Chondrocyte (in vitro differentiated cells): Measurements from ENCODE around the gene SCYL1. TPM values are rescaled to one million over a fixed set of nuclear protein-coding genes. Genes with fewer than 3 reads are reported as not detected.

Source experiments
- DNase-seq: peaks from one replicate; pipeline ENCODE4 v3.0.0; 2021; ENCODE audit warnings: mixed read lengths, low spot score
- H3K27ac Mint-ChIP-seq: one replicate; pipeline ENCODE4 v1.8.0; 2021; ENCODE audit warnings: mild to moderate bottlenecking, moderate library complexity, mixed read lengths; ENCODE audit not compliant: unreplicated experiment
- H3K27me3 Mint-ChIP-seq: 2 replicates; pipeline ENCODE4 v1.8.0; 2021; ENCODE audit warnings: low read depth, mixed read lengths
- H3K36me3 Mint-ChIP-seq: 2 replicates; pipeline ENCODE4 v1.8.0; 2021; ENCODE audit warnings: low read depth, mixed read lengths
- H3K4me1 Mint-ChIP-seq: 2 replicates; pipeline ENCODE4 v1.8.0; 2021; ENCODE audit warnings: low read depth, mild to moderate bottlenecking, mixed read lengths
- H3K4me3 Mint-ChIP-seq: one replicate; pipeline ENCODE4 v1.8.0; 2021; ENCODE audit warnings: mild to moderate bottlenecking, moderate library complexity, mixed read lengths; ENCODE audit not compliant: unreplicated experiment
- H3K9me3 Mint-ChIP-seq: 2 replicates; pipeline ENCODE4 v1.8.0; 2021; ENCODE audit warnings: low read depth, mixed read lengths
- CTCF ChIP-seq: fragments of 200-600 bp; sonication (generic); IDR thresholded peaks from 2 replicates; pipeline ENCODE4 v1.5.0; 2021; ENCODE audit warnings: antibody characterized with exemption, mild to moderate bottlenecking, moderate library complexity
- total RNA-seq: library from RNA; stranded (reverse); gene quantifications from 3 replicates; pipeline ENCODE4 v1.2.1, GENCODE V29; 2021

Gene SCYL1
- total RNA-seq, 1 donor from 2014 or later, result 108 TPM

GRCh38 chr11:65502274-65502554 is 22.7 kb upstream of the SCYL1 start:
- Mint-ChIP-seq H3K36me3 (peaks cover 36% of the 10 kb centered on the region), H3K4me3 (no peak overlapping the region), H3K27ac (no peak overlapping the region), H3K27me3 (no peaks in the 10 kb centered on the region), H3K4me1 (peaks cover 27% of the 10 kb centered on the region), H3K9me3 (no peaks in the 10 kb centered on the region)
- no peak for TF ChIP-seq CTCF
- DNase-seq, result no peak

GRCh38 chr11:65502555-65503367 is 22.1 kb upstream of the SCYL1 start:
- H3K27me3 Mint-ChIP-seq, result no peaks in the 10 kb centered on the region
- H3K4me3 Mint-ChIP-seq, result no peak overlapping the region
- H3K9me3 Mint-ChIP-seq, result no peaks in the 10 kb centered on the region
- TF ChIP-seq CTCF, result no peak
- peaks cover 31% of the 10 kb centered on the region for H3K4me1 Mint-ChIP-seq
- H3K27ac Mint-ChIP-seq, result no peak overlapping the region
- no peak for DNase-seq
- peaks cover 36% of the 10 kb centered on the region for H3K36me3 Mint-ChIP-seq

- H3K9me3 Mint-ChIP-seq, result no peaks in the 10 kb centered on the region
- no peak for DNase-seq
- peaks cover 35% of the 10 kb centered on the region for H3K4me1 Mint-ChIP-seq
- H3K27me3 Mint-ChIP-seq, result no peaks in the 10 kb centered on the region
- no peak overlapping the region for H3K27ac Mint-ChIP-seq
- no peak for TF ChIP-seq CTCF
- H3K36me3 Mint-ChIP-seq, result peaks cover 36% of the 10 kb centered on the region
- H3K4me3 Mint-ChIP-seq, result no peak overlapping the region
These were observed 21.4 kb upstream of the SCYL1 start for GRCh38 chr11:65503368-65503948.

- no peak for TF ChIP-seq CTCF
- H3K4me3 Mint-ChIP-seq, result no peak overlapping the region
- H3K36me3 Mint-ChIP-seq, result peaks cover 36% of the 10 kb centered on the region
- H3K9me3 Mint-ChIP-seq, result no peaks in the 10 kb centered on the region
- no peak for DNase-seq
- H3K27ac Mint-ChIP-seq, result no peak overlapping the region
- no peaks in the 10 kb centered on the region for H3K27me3 Mint-ChIP-seq
- peaks cover 36% of the 10 kb centered on the region for H3K4me1 Mint-ChIP-seq
These were observed 20.8 kb upstream of the SCYL1 start for GRCh38 chr11:65503949-65504673.

GRCh38 chr11:65504674-65505465 is 20.0 kb upstream of the SCYL1 start:
- Mint-ChIP-seq H3K27me3 (no peaks in the 10 kb centered on the region), H3K4me1 (peaks cover 39% of the 10 kb centered on the region), H3K36me3 (peaks cover 36% of the 10 kb centered on the region), H3K4me3 (no peak overlapping the region), H3K27ac (no peak overlapping the region), H3K9me3 (no peaks in the 10 kb centered on the region)
- no peak for TF ChIP-seq CTCF
- DNase-seq, result no peak
